Glomerular visceral epithelial cell (primary cell): ENCODE data around the gene TECPR1.

Experiments used
- DNase-seq: peaks from one replicate; pipeline ENCODE4 v3.0.0-alpha.2; 2016; ENCODE audit errors: extremely low spot score

TECPR1 gene

GRCh38 chr7:98284335-98285036, 32.5 kb upstream of the TECPR1 start:
- DNase-seq: peak; percentile 89

- no peak for DNase-seq
Observed at GRCh38 chr7:98283887-98284222, 31.8 kb upstream of the TECPR1 start.

- DNase-seq: peak; percentile 38
Observed at GRCh38 chr7:98283127-98283886, 31.3 kb upstream of the TECPR1 start.

- no peak for DNase-seq
Observed at GRCh38 chr7:98282703-98283102, 30.7 kb upstream of the TECPR1 start.

- DNase-seq: no peak
Observed at GRCh38 chr7:98281757-98282606, 29.9 kb upstream of the TECPR1 start.

- peak; percentile 95 for DNase-seq
Observed at GRCh38 chr7:98280791-98281756, 29.0 kb upstream of the TECPR1 start, which contains the start of gene BRI3. Gene BRI3 (plus strand): TSS chr7:98281686. CDS start chr7:98281796, 110 bp downstream.

- DNase-seq: no peak
Observed at GRCh38 chr7:98280296-98280695, 28.3 kb upstream of the TECPR1 start.

GRCh38 chr7:98278936-98279335, 26.9 kb upstream of the TECPR1 start:
- no peak for DNase-seq

- DNase-seq: no peak
Observed at GRCh38 chr7:98278408-98278807, 26.4 kb upstream of the TECPR1 start.

- DNase-seq: no peak
Observed at GRCh38 chr7:98276241-98276761, 24.3 kb upstream of the TECPR1 start.

- DNase-seq: no peak
Observed at GRCh38 chr7:98267303-98267702, 15.3 kb upstream of the TECPR1 start.

GRCh38 chr7:98266840-98267239, 14.8 kb upstream of the TECPR1 start:
- no peak for DNase-seq

- DNase-seq: peak; percentile 51
Observed at GRCh38 chr7:98265841-98266271, 13.8 kb upstream of the TECPR1 start.

GRCh38 chr7:98257701-98258100, 5.7 kb upstream of the TECPR1 start:
- DNase-seq: no peak

- DNase-seq: no peak
Observed at GRCh38 chr7:98256431-98256830, 4.4 kb upstream of the TECPR1 start.

- DNase-seq: no peak
Observed at GRCh38 chr7:98254951-98255610, 3.0 kb upstream of the TECPR1 start.

- no peak for DNase-seq
Observed at GRCh38 chr7:98254516-98254915, 2.5 kb upstream of the TECPR1 start.

GRCh38 chr7:98252425-98253054, 508 bp upstream of the TECPR1 start:
- DNase-seq: no peak

GRCh38 chr7:98251231-98251600, 816 bp downstream of the TECPR1 start:
- no peak for DNase-seq

- DNase-seq: no peak
Observed at GRCh38 chr7:98250789-98251188, 1.2 kb downstream of the TECPR1 start.
